Spleen (tissue), 7 donors: Measurements from ENCODE around the gene PPDPF.

Experiments
- CTCF ChIP-seq, 11 experiments: fragments of 200-600 bp in 7 of 11; fragments of 450-650 bp in 4 of 11; sonication (generic) in 4 of 11; IDR thresholded peaks in 8 of 11; conservative IDR thresholded peaks in 3 of 11; 1 replicate in 7 of 11; 2 replicates in 4 of 11; pipeline versions ENCODE4 v1.4.0 to v1.8.0; 2016 to 2021; ENCODE audit warnings: antibody characterized with exemption in 11 of 11, inconsistent platforms in 4 of 11, mild to moderate bottlenecking in 1 of 11
- POLR2A ChIP-seq, 3 donors: fragments of 450-650 bp; IDR thresholded peaks; one replicate each; pipeline ENCODE4 v1.5.1; 2017; ENCODE audit warnings: antibody characterized with exemption in 3 of 3, mild to moderate bottlenecking in 1 of 3
- POLR2AphosphoS5 ChIP-seq, 3 donors: sonication (generic); formaldehyde crosslinking; IDR thresholded peaks; one replicate each; pipeline ENCODE4 v1.5.1; 2017; ENCODE audit warnings: antibody characterized with exemption in 3 of 3
- donor health status: DM: no; HTN: no; CAD: no; lungs with moderate emphysema.
- donor health status: DM: no; HTN: no; CAD: no.
- donor health status: DM: no; HTN: no; CAD: no.

- TF ChIP-seq CTCF (IDR thresholded peaks at IDR 0.05 in 8 of 11, conservative IDR thresholded peaks at IDR 0.05 in 3 of 11) (no peak), POLR2AphosphoS5 (IDR thresholded peaks at IDR 0.05) (no peak), POLR2A (IDR thresholded peaks at IDR 0.05) (no peak)
Observed at GRCh38 chr20:63544958-63545516, 24.5 kb downstream of the PPDPF start.
